Suprapubic skin (tissue), 4 donors: Measurements from ENCODE around the gene PLA2G6. TPM values are rescaled to one million over a fixed set of nuclear protein-coding genes. Genes with fewer than 3 reads are reported as not detected.

Experiments
- DNase-seq, 2 donors: peaks; one replicate each; pipeline ENCODE4 v3.0.0-alpha.2; 2019; ENCODE audit warnings: low spot score in 2 of 2
- H3K27ac ChIP-seq: fragments of 200-600 bp; sonication (generic); one replicate; pipeline ENCODE4 v1.5.1; 2019
- H3K27me3 ChIP-seq: fragments of 200-600 bp; sonication (generic); one replicate; pipeline ENCODE4 v1.5.1; 2019
- H3K36me3 ChIP-seq: fragments of 200-600 bp; sonication (generic); one replicate; pipeline ENCODE4 v1.5.1; 2019
- H3K4me1 ChIP-seq: fragments of 200-600 bp; sonication (generic); one replicate; pipeline ENCODE4 v1.5.1; 2019
- H3K4me3 ChIP-seq: fragments of 200-600 bp; sonication (generic); one replicate; pipeline ENCODE4 v1.5.1; 2019; ENCODE audit warnings: mild to moderate bottlenecking
- H3K9me3 ChIP-seq: fragments of 200-600 bp; sonication (generic); one replicate; pipeline ENCODE4 v1.5.1; 2019
- CTCF ChIP-seq, 2 donors: fragments of 200-600 bp in 1 of 2; fragments of 450-650 bp in 1 of 2; sonication (generic) in 1 of 2; IDR thresholded peaks; one replicate each; pipeline ENCODE4 v1.5.1; 2016 to 2019; ENCODE audit warnings: antibody characterized with exemption in 2 of 2, mild to moderate bottlenecking in 1 of 2, moderate library complexity in 1 of 2
- EP300 ChIP-seq: sonication (generic); formaldehyde crosslinking; IDR thresholded peaks from one replicate; pipeline ENCODE4 v1.6.1; 2017; ENCODE audit warnings: antibody characterized with exemption
- POLR2A ChIP-seq, 2 donors: fragments of 450-650 bp; IDR thresholded peaks; one replicate each; pipeline ENCODE4 v1.6.1; 2017; ENCODE audit warnings: antibody characterized with exemption in 2 of 2, mild to moderate bottlenecking in 2 of 2, moderate library complexity in 2 of 2
- POLR2AphosphoS5 ChIP-seq, 3 donors: sonication (generic); formaldehyde crosslinking; IDR thresholded peaks; one replicate each; pipeline ENCODE4 v1.6.1; 2017; ENCODE audit warnings: antibody characterized with exemption in 3 of 3
- WGBS: methylation state at CpG from one replicate; pipeline ENCODE4 v1.1.5; 2018; 5-methylcytosine and 5-hydroxymethylcytosine counted together
- total RNA-seq, 4 donors: library from RNA; depleted of rRNA; stranded (reverse); fragments of >200 nt; gene quantifications; one replicate each; pipeline ENCODE4 v1.1.0, GENCODE V29; 2016

PLA2G6 gene
- total RNA-seq, 4 donors from 2014 or later = 49.7 to 178 (median 92.9) TPM

DNA sequence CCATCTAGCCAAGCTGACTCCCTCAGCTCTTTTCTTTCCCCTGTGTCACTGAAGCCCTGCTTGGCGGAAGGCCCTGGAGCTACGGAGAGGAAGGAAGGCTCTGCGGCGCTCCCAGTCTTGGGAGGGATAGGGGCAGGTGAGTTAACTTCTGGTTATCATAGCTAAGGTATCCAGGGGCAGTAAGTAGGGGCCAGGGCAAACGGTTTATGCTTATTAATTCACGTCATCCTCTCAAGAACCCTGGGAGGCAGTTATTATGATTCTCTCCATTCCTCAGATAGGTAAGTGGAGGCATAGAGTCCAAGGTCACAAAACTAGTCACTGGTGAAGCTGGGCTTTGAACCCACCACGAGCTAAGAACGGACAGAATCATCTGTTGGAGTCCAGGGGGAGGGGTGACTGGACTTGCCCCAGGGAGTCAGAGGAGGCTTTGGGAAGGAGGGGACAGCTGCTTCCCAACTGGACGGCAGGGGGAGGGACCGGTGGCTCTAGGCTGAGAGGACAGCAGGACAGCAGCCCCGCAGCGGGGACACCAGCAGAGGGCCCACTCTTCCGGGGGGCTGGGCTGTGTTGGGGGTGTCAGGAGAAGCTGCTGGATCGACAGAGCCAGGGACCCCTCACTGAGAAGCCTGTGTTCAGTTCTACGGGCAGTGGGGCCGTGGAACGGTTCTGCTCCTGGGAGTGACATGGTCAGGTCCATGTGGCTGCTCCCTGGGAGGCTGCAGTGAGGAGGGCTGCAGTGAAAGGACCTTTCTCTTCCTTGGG is 74.6 kb downstream of the PLA2G6 start:
- 76% methylated on average over 13 of the region's 17 CpGs for WGBS
- TF ChIP-seq POLR2AphosphoS5 (IDR thresholded peaks at IDR 0.05) = no peak
- no peak for TF ChIP-seq POLR2A (IDR thresholded peaks at IDR 0.05)
- no peak for TF ChIP-seq CTCF (IDR thresholded peaks at IDR 0.05)
- no peak for TF ChIP-seq EP300

GRCh38 chr22:38104084-38104483 is 77.5 kb downstream of the PLA2G6 start:
- DNase-seq = no peak
- H3K27ac ChIP-seq = no peak overlapping the region
- peaks cover 8% of the 10 kb centered on the region for H3K4me1 ChIP-seq
- no peak for TF ChIP-seq POLR2AphosphoS5 (IDR thresholded peaks at IDR 0.05)
- no peak for TF ChIP-seq EP300
- TF ChIP-seq POLR2A (IDR thresholded peaks at IDR 0.05) = no peak
- no peak for TF ChIP-seq CTCF (IDR thresholded peaks at IDR 0.05)
- no peaks in the 10 kb centered on the region for H3K9me3 ChIP-seq
- 81% methylated on average over 6 of the region's 6 CpGs for WGBS
- H3K36me3 ChIP-seq = no peaks in the 10 kb centered on the region
- no peak overlapping the region for H3K4me3 ChIP-seq
- H3K27me3 ChIP-seq = no peaks in the 10 kb centered on the region

More for the DNA sequence above, 74.6 kb downstream of the PLA2G6 start:
- no peak overlapping the region for H3K4me3 ChIP-seq
- DNase-seq = no peak
- peaks cover 28% of the 10 kb centered on the region for H3K4me1 ChIP-seq
- H3K9me3 ChIP-seq = no peaks in the 10 kb centered on the region
- H3K27ac ChIP-seq = no peak overlapping the region
- H3K36me3 ChIP-seq = no peaks in the 10 kb centered on the region
- H3K27me3 ChIP-seq = no peaks in the 10 kb centered on the region

DNA sequence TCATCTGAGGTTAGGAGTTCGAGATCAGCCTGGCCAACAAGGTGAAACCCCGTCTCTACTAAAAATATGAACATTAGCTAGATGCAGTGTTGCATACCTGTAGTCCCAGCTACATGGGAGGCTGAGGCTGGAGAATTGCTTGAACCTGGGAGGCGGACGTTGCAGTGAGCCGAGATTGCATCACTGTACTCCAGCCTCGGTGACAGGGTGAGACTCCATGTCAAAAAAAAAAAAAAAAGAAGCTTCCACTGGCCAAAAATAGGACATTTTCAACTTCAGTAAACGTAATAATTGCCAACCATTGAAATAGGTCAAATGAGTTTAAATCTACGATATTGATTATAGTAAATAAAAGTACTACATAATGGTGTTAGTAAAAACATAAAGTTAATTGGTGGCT is 78.0 kb downstream of the PLA2G6 start:
- Histone ChIP-seq H3K4me1 (peaks cover 8% of the 10 kb centered on the region), H3K27ac (no peak overlapping the region), H3K4me3 (no peak overlapping the region), H3K36me3 (no peaks in the 10 kb centered on the region), H3K9me3 (no peaks in the 10 kb centered on the region), H3K27me3 (no peaks in the 10 kb centered on the region)
- DNase-seq = no peak
- no peak for TF ChIP-seq POLR2A (IDR thresholded peaks at IDR 0.05)
- TF ChIP-seq EP300 = no peak
- no peak for TF ChIP-seq POLR2AphosphoS5 (IDR thresholded peaks at IDR 0.05)
- TF ChIP-seq CTCF (IDR thresholded peaks at IDR 0.05) = no peak
- 78% methylated on average over 8 of the region's 8 CpGs for WGBS

DNA sequence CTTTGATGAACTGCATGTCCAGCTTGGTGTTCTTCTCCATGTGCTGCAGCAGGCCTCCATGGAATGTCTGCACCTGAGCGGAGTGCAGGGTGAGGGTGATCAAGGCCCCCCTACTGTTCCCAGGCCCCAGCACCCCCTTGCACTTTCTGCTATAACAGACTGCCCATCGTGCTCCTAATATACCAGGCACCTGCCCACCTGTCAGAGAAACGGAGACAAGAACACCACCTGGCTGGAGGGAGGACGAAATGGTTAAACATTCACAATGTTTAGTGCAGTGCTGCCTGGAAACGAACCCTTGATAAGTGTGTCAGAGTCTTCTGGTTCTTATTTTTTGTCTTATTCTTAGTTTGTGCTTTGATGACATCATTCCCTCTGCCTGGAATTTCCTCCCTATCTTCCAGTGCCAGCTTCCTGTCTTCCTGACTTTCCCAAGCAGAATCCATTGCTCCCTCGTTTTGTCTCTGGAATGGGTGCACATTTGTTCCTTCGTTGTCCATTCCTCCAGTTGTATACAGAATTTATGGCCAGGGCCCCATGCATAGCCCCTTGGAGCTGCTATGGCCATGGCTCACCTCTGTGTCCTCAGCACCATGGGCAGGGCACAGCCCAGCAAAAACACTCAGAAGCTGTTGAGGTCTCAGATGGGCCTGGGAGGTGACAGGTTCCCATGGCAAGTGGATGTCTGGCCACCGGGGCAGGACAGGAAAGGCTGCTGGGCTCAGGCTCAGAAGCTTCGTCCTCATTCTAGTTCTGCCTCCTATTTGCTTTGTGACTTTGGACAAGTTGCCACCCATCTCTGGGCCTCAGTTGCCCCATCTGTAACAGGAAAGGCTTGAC is 83.0 kb downstream of the PLA2G6 start:
- no peak overlapping the region for H3K27ac ChIP-seq
- DNase-seq = no peak
- H3K4me3 ChIP-seq = no peak overlapping the region
- peaks cover 11% of the 10 kb centered on the region for H3K4me1 ChIP-seq
- H3K36me3 ChIP-seq = no peaks in the 10 kb centered on the region
- WGBS = 68% methylated on average over 8 of the region's 9 CpGs
- H3K27me3 ChIP-seq = no peaks in the 10 kb centered on the region
- TF ChIP-seq CTCF (IDR thresholded peaks at IDR 0.05) (no peak), EP300 (no peak), POLR2A (IDR thresholded peaks at IDR 0.05) (no peak), POLR2AphosphoS5 (IDR thresholded peaks at IDR 0.05) (no peak)
- no peaks in the 10 kb centered on the region for H3K9me3 ChIP-seq
